Ishikawa (cell line): ENCODE data around the gene ZNF219.

ENCODE experiments used
- CEBPB ChIP-seq: IDR thresholded peaks from 2 replicates; pipeline ENCODE4 v1.6.1; 2012
- CREB1 ChIP-seq: IDR thresholded peaks from 2 replicates; pipeline ENCODE4 v1.6.1; 2012; ENCODE audit warnings: low read depth
- EGR1 ChIP-seq: IDR thresholded peaks from 2 replicates; pipeline ENCODE4 v1.6.1; 2012
- EP300 ChIP-seq: IDR thresholded peaks from 2 replicates; pipeline ENCODE4 v1.6.1; 2012; ENCODE audit warnings: borderline replicate concordance
- FOXM1 ChIP-seq: IDR thresholded peaks from 2 replicates; pipeline ENCODE4 v1.6.1; 2012; ENCODE audit warnings: low read depth, borderline replicate concordance
- MAX ChIP-seq: IDR thresholded peaks from 2 replicates; pipeline ENCODE4 v1.6.1; 2012
- NFIC ChIP-seq: IDR thresholded peaks from 2 replicates; pipeline ENCODE4 v1.6.1; 2012
- RAD21 ChIP-seq: IDR thresholded peaks from 2 replicates; pipeline ENCODE4 v1.6.1; 2012; ENCODE audit warnings: low read depth
- REST ChIP-seq: IDR thresholded peaks from 2 replicates; pipeline ENCODE4 v1.6.1; 2012; ENCODE audit warnings: low read depth, mild to moderate bottlenecking
- TAF1 ChIP-seq: IDR thresholded peaks from 2 replicates; pipeline ENCODE4 v1.6.1; 2012; ENCODE audit warnings: low read depth, mild to moderate bottlenecking
- TCF12 ChIP-seq: IDR thresholded peaks from 2 replicates; pipeline ENCODE4 v1.6.1; 2012; ENCODE audit warnings: low read depth
- TEAD4 ChIP-seq: IDR thresholded peaks from 2 replicates; pipeline ENCODE4 v1.6.1; 2012
- USF1 ChIP-seq: IDR thresholded peaks from 2 replicates; pipeline ENCODE4 v1.6.1; 2012
- YY1 ChIP-seq: IDR thresholded peaks from 2 replicates; pipeline ENCODE4 v1.6.1; 2012; ENCODE audit warnings: low read depth
- ZBTB7A ChIP-seq: IDR thresholded peaks from 2 replicates; pipeline ENCODE4 v1.6.1; 2012; ENCODE audit warnings: low read depth

ZNF219 gene

GRCh38 chr14:21090194-21090939, 8.1 kb downstream of the ZNF219 start:
- TF ChIP-seq CREB1: no peak
- peak; percentile 39 for TF ChIP-seq RAD21

DNA sequence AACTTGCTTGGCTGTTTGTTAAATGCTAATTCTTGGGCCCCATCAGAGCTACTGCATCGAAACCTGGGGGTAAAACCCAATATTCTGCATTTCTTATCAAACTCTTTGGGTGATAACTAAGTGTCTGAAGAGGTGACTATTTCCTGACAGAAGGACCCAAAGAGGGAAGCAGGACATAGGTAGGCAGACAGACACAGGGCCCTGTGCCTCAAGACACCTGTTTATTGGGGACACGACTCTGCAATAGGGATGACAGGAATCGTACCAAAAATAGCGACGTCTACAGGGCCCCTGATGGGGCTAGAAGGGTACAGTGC, 8.6 kb downstream of the ZNF219 start:
- TF ChIP-seq RAD21: no peak
- TF ChIP-seq EGR1: no peak
- no peak for TF ChIP-seq TEAD4
- no peak for TF ChIP-seq TCF12
- no peak for TF ChIP-seq CREB1
- no peak for TF ChIP-seq CEBPB
- TF ChIP-seq FOXM1: no peak
- no peak for TF ChIP-seq TAF1
- TF ChIP-seq USF1: no peak
- TF ChIP-seq NFIC: no peak
- no peak for TF ChIP-seq ZBTB7A
- no peak for TF ChIP-seq MAX
- no peak for TF ChIP-seq YY1
- TF ChIP-seq REST: no peak
- TF ChIP-seq EP300: no peak

DNA sequence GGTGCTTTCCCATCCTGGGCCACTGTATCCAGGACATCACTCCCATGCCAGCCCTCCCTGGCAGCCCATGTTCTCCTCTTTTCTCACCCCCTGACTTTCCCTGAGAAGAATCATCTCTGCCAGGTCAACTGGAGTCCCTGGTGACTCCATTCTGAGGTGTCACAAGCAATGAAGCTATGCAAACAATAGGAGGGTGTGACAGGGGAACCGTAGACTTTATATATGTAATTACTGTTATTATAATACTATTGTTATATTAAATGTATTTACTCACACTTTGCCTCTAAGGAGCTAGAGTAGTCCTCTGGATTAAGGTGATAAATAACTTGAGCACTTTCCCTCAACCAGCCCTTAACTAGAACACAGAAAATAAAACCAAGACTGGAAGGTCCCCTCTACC, 9.2 kb downstream of the ZNF219 start:
- TF ChIP-seq EGR1 (no peak), TAF1 (no peak), YY1 (no peak), ZBTB7A (no peak), FOXM1 (no peak), NFIC (no peak), EP300 (no peak)

GRCh38 chr14:21088687-21089086, 9.8 kb downstream of the ZNF219 start:
- TF ChIP-seq TAF1: no peak
- TF ChIP-seq USF1: no peak
- no peak for TF ChIP-seq TCF12
- TF ChIP-seq MAX: no peak
- TF ChIP-seq YY1: no peak
- no peak for TF ChIP-seq CEBPB

DNA sequence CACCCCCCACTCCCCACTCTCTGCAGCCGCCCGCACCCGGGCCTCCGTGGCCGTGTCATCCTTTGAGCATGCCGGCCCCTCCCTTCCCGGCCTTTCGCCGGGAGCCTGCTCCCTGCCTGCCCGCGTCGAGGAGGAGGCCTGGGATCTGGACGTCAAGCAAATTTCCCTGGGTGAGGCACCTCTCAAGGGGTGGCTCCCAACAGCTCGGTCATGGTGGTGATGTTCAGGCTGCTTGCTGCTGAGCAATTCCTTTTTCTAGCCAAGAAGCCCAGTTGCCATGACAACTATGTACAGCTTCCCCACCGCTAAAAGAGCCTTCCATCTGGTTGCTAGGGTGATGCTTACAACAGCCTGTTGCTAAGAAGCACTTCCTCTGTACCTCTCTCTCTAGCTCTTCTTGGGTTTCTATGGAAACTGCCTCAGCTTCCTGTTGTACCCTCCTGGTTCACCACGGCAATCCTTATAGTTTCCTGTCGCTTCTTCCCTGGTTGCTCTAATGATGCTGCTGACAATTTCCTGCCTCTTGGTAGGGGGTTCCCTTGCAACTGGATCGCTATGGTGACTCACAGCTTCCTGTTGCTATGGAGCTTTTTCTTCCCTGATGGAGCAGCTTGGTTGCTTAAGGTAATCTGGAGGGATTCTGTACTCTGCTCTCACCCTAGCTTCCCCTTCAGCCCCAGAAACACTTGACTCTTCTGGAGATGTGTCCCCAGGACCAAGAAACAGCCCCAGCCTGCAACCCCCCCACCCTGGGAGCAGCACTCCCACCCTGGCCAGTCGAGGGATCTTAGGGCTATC, 11.0 kb downstream of the ZNF219 start:
- TF ChIP-seq EGR1 (no peak), TAF1 (no peak), ZBTB7A (no peak), TCF12 (no peak), NFIC (no peak), CEBPB (no peak), RAD21 (no peak), FOXM1 (no peak), MAX (no peak), CREB1 (no peak), TEAD4 (no peak), USF1 (no peak)

- TF ChIP-seq CREB1 (no peak), YY1 (no peak), TCF12 (no peak), EGR1 (no peak), ZBTB7A (no peak), NFIC (no peak), CEBPB (no peak), TAF1 (no peak), MAX (no peak), TEAD4 (no peak), RAD21 (no peak), FOXM1 (no peak), EP300 (no peak), USF1 (no peak), REST (no peak)
Measured at GRCh38 chr14:21086908-21087293, 11.6 kb downstream of the ZNF219 start.
